ENCODE results near the gene SGCD. TPM values are rescaled to one million over a fixed set of nuclear protein-coding genes. Genes with fewer than 3 reads are reported as not detected.

SGCD gene
- total RNA-seq, 4 donors from 2014 or later, result 1.1 to 8.2 (median 4.4) TPM

GRCh38 chr5:156589946-156590216 lies 262.9 kb downstream of the SGCD start:
- ATAC-seq (ENCODE audit: low FRiP score) (no peak), DNase-seq (ENCODE audit: low spot score) (no peak)
- no peak for TF ChIP-seq CTCF (IDR thresholded peaks at IDR 0.05)

- no peak for TF ChIP-seq CTCF (IDR thresholded peaks at IDR 0.05)
- no peak for DNase-seq (ENCODE audit: low spot score)
- ATAC-seq (ENCODE audit: low FRiP score), result no peak
Observed at GRCh38 chr5:156590978-156591377, 264.0 kb downstream of the SGCD start.

GRCh38 chr5:156591631-156592030 lies 264.7 kb downstream of the SGCD start:
- ATAC-seq (ENCODE audit: low FRiP score), result no peak
- TF ChIP-seq CTCF (IDR thresholded peaks at IDR 0.05), result no peak
- no peak for DNase-seq (ENCODE audit: low spot score)

GRCh38 chr5:156593546-156593945 lies 266.6 kb downstream of the SGCD start:
- no peak for ATAC-seq (ENCODE audit: low FRiP score)

GRCh38 chr5:156594406-156594805 lies 267.4 kb downstream of the SGCD start:
- DNase-seq (ENCODE audit: low spot score), result no peak
- ATAC-seq (ENCODE audit: low FRiP score), result no peak
- no peak for TF ChIP-seq CTCF (IDR thresholded peaks at IDR 0.05)

More at GRCh38 chr5:156593546-156593945, 266.6 kb downstream of the SGCD start:
- no peak for DNase-seq (ENCODE audit: low spot score)
- no peak for TF ChIP-seq CTCF (IDR thresholded peaks at IDR 0.05)

GRCh38 chr5:156595132-156595787 lies 268.3 kb downstream of the SGCD start:
- ATAC-seq (ENCODE audit: low FRiP score), result no peak
- DNase-seq (ENCODE audit: low spot score), result no peak
- TF ChIP-seq CTCF (IDR thresholded peaks at IDR 0.05), result no peak

- ATAC-seq (ENCODE audit: low FRiP score) (no peak), DNase-seq (ENCODE audit: low spot score) (no peak)
- no peak for TF ChIP-seq CTCF (IDR thresholded peaks at IDR 0.05)
Observed at GRCh38 chr5:156597276-156597675, 270.3 kb downstream of the SGCD start.
